ENCODE data around the gene FEM1C.

DNA sequence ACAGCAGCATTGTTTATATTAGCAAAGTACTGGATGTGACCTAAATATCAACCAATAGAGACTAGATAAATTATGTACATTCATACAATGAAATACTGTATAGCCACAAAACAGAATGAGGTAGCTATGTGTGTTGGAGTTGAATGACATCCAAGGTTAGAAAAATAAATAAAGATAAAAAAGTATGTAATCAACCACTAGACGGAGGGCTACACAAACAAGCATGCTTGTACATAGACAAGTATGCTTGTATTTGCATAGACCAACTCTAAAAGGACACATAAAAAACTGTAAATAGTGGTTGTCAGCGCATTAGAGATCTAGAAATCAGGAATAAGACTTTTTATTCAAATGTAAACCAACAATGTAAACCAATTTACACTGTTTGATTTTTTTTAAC is 3.0 kb downstream of the FEM1C start:
- TF ChIP-seq, protein P1, sequence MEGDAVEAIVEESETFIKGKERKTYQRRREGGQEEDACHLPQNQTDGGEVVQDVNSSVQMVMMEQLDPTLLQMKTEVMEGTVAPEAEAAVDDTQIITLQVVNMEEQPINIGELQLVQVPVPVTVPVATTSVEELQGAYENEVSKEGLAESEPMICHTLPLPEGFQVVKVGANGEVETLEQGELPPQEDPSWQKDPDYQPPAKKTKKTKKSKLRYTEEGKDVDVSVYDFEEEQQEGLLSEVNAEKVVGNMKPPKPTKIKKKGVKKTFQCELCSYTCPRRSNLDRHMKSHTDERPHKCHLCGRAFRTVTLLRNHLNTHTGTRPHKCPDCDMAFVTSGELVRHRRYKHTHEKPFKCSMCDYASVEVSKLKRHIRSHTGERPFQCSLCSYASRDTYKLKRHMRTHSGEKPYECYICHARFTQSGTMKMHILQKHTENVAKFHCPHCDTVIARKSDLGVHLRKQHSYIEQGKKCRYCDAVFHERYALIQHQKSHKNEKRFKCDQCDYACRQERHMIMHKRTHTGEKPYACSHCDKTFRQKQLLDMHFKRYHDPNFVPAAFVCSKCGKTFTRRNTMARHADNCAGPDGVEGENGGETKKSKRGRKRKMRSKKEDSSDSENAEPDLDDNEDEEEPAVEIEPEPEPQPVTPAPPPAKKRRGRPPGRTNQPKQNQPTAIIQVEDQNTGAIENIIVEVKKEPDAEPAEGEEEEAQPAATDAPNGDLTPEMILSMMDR (IDR thresholded peaks at IDR 0.05 in 2 of 3, conservative IDR thresholded peaks at IDR 0.05 in 1 of 3; ENCODE audit: control insufficient read depth in 2 of 3, extremely low read depth in 1 of 3, insufficient read depth in 1 of 3, low read depth in 3 of 3, low read length in 3 of 3): 0 out of 6 replicates have a peak, but pooled peaks of 1 of the 3 experiments have one; percentile 11
- no peak for TF ChIP-seq RFX5 (IDR thresholded peaks at IDR 0.05; ENCODE audit: low read depth, low read length)
- no peak for TF ChIP-seq MEF2A (IDR thresholded peaks at IDR 0.05; ENCODE audit: insufficient read depth, low read depth, low read length)
- no peak for TF ChIP-seq RAD21 (IDR thresholded peaks at IDR 0.05; ENCODE audit: insufficient read depth, low read depth, low read length)
- TF ChIP-seq, protein P2, sequence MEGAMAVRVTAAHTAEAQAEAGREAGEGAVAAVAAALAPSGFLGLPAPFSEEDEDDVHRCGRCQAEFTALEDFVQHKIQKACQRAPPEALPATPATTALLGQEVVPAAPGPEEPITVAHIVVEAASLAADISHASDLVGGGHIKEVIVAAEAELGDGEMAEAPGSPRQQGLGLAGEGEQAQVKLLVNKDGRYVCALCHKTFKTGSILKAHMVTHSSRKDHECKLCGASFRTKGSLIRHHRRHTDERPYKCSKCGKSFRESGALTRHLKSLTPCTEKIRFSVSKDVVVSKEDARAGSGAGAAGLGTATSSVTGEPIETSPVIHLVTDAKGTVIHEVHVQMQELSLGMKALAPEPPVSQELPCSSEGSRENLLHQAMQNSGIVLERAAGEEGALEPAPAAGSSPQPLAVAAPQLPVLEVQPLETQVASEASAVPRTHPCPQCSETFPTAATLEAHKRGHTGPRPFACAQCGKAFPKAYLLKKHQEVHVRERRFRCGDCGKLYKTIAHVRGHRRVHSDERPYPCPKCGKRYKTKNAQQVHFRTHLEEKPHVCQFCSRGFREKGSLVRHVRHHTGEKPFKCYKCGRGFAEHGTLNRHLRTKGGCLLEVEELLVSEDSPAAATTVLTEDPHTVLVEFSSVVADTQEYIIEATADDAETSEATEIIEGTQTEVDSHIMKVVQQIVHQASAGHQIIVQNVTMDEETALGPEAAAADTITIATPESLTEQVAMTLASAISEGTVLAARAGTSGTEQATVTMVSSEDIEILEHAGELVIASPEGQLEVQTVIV (IDR thresholded peaks at IDR 0.05; ENCODE audit: borderline replicate concordance, partially characterized antibody): no peak
- TF ChIP-seq, protein P3, sequence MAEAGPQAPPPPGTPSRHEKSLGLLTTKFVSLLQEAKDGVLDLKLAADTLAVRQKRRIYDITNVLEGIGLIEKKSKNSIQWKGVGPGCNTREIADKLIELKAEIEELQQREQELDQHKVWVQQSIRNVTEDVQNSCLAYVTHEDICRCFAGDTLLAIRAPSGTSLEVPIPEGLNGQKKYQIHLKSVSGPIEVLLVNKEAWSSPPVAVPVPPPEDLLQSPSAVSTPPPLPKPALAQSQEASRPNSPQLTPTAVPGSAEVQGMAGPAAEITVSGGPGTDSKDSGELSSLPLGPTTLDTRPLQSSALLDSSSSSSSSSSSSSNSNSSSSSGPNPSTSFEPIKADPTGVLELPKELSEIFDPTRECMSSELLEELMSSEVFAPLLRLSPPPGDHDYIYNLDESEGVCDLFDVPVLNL (IDR thresholded peaks at IDR 0.05; ENCODE audit: low read depth, low read length): no peak
- TF ChIP-seq NFIC (IDR thresholded peaks at IDR 0.05; ENCODE audit: low read depth, low read length): no peak
- TF ChIP-seq RUNX3 (IDR thresholded peaks at IDR 0.05; ENCODE audit: low read length): no peak
- no peak for TF ChIP-seq POLR2A (IDR thresholded peaks at IDR 0.05; ENCODE audit: low read depth, low read length)

All from GM12878 (cell line).